Esophagus muscularis mucosa (tissue), 4 donors: ENCODE measurements around the gene USP10.

Experiments used
- CTCF ChIP-seq, 3 experiments: fragments of 200-600 bp in 2 of 3; fragments of 450-650 bp in 1 of 3; sonication (generic) in 2 of 3; IDR thresholded peaks; one replicate each; pipeline ENCODE4 v1.5.1; 2017 to 2019; ENCODE audit warnings: antibody characterized with exemption in 3 of 3, mild to moderate bottlenecking in 2 of 3, moderate library complexity in 1 of 3
- EP300 ChIP-seq: sonication (generic); formaldehyde crosslinking; IDR thresholded peaks from one replicate; pipeline ENCODE4 v1.6.1; 2017; ENCODE audit warnings: antibody characterized with exemption
- POLR2AphosphoS5 ChIP-seq, 2 donors: sonication (generic); formaldehyde crosslinking; IDR thresholded peaks; one replicate each; pipeline ENCODE4 v1.6.1; 2017; ENCODE audit warnings: antibody characterized with exemption in 2 of 2

GRCh38 chr16:84680165-84680842 lies 19.5 kb upstream of the USP10 start:
- TF ChIP-seq CTCF (IDR thresholded peaks at IDR 0.05) (no peak), EP300 (no peak), POLR2AphosphoS5 (IDR thresholded peaks at IDR 0.05) (no peak)
